Mucosa of stomach (tissue), 1 donor: ENCODE measurements around the gene NMT1.
A peak's percentile ranks its signal among the peaks of the same experiment; 100 is the strongest.

ENCODE experiments used
- H3K27me3 ChIP-seq: one replicate; pipeline ENCODE4 v1.7.0; 2013; ENCODE audit warnings: mild to moderate bottlenecking, low read length; ENCODE audit not compliant: control insufficient read depth, insufficient read depth
- H3K36me3 ChIP-seq: one replicate; pipeline ENCODE4 v1.7.0; 2013; ENCODE audit warnings: low read length; ENCODE audit not compliant: control insufficient read depth, insufficient read depth
- H3K4me1 ChIP-seq: one replicate; pipeline ENCODE4 v1.7.0; 2013; ENCODE audit warnings: mild to moderate bottlenecking, low read length; ENCODE audit not compliant: control insufficient read depth, insufficient read depth
- H3K4me3 ChIP-seq: one replicate; pipeline ENCODE4 v1.7.0; 2013; ENCODE audit warnings: low read length
- H3K9ac ChIP-seq: one replicate; pipeline ENCODE4 v1.7.0; 2013; ENCODE audit warnings: mild to moderate bottlenecking, low read length, moderate library complexity
- H3K9me3 ChIP-seq: one replicate; pipeline ENCODE4 v1.7.0; 2013; ENCODE audit warnings: mild to moderate bottlenecking, low read length, moderate library complexity; ENCODE audit not compliant: control insufficient read depth
- donor health status: Pancreatic carcinoma.

NMT1 gene

DNA sequence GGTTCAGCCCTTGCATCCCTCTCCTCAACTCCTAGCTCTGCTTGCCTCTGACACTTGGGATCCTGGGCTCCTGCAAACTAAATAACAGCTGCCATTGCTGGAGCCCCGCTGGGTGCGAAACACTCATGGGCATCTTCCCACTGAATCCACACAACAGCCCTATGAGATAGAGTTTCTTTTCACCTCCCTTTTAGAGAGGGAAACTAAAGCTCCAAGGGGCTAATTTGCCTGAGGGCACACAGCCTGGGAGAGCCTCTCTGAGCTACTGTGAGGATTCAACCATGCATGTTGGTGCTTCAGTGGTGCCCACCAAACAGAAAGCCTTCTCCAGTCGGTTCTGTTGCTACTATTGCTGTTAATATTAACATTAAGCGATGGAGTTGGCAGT is 78.4 kb downstream of the NMT1 start:
- Histone ChIP-seq H3K4me1 (peaks cover 31% of the 10 kb centered on the region), H3K9me3 (no peaks in the 10 kb centered on the region), H3K9ac (no peak overlapping the region)

DNA sequence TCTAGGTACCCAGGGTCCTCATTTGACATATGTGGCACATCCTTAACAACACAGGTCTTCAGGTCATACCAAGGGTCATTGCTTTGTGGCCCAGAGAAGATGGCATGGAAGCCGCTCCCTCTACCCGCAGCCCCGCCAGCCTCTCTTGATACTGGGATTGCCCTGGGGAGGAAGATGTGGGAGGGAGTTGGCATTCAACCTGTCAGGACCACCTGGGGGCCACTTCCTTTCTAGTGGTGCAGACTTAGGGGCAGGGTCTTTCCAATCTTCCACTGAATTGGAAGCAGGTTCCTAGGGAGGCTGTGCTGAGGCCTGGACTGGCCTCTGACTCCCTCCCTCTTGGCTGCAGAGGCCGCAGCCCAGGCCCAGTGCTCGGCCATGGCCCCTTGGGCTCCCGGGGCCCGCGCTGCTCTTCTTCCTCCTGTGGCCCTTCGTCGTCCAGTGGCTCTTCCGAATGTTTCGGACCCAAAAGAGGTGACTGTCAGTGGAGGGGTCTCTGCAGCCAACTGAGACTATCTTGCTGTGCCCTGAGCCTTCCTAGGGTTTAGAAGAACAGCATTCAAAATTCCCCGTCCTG is 82.1 kb downstream of the NMT1 start:
- Histone ChIP-seq H3K4me3 (no peak overlapping the region), H3K9ac (no peak overlapping the region), H3K4me1 (peaks cover 31% of the 10 kb centered on the region)

More for the DNA sequence above, 78.4 kb downstream of the NMT1 start:
- Histone ChIP-seq H3K27me3 (no peaks in the 10 kb centered on the region), H3K4me3 (no peak overlapping the region), H3K36me3 (no peaks in the 10 kb centered on the region)

DNA sequence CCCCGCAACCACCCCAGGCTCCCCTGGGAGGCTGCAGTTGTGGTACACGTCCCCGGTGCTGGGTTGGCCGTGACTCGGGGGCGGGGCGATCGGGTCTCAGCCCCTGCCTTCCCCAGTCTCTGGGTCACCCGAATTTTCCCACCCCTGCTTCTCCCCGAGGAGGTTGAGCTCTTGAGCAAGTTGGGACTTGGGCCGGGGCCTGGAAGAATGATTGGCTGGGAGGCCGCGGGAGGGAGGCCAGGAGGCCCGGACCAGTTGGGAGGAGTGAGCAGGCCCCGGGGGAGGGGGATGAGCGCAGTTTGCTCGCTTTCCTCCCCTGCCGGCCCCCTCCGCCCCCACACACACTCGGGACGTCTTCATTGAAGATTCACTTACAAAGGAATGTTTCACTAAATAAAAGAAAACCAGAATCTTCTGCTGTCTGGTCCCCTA is 82.7 kb downstream of the NMT1 start:
- no peaks in the 10 kb centered on the region for H3K36me3 ChIP-seq
- no peaks in the 10 kb centered on the region for H3K9me3 ChIP-seq
- peaks cover 29% of the 10 kb centered on the region for H3K4me1 ChIP-seq
- no peaks in the 10 kb centered on the region for H3K27me3 ChIP-seq
- H3K9ac ChIP-seq = peak overlapping the region; percentile 78
- peak overlapping the region; percentile 37 for H3K4me3 ChIP-seq

More for the DNA sequence above, 82.1 kb downstream of the NMT1 start:
- Histone ChIP-seq H3K27me3 (no peaks in the 10 kb centered on the region), H3K36me3 (no peaks in the 10 kb centered on the region), H3K9me3 (no peaks in the 10 kb centered on the region)

DNA sequence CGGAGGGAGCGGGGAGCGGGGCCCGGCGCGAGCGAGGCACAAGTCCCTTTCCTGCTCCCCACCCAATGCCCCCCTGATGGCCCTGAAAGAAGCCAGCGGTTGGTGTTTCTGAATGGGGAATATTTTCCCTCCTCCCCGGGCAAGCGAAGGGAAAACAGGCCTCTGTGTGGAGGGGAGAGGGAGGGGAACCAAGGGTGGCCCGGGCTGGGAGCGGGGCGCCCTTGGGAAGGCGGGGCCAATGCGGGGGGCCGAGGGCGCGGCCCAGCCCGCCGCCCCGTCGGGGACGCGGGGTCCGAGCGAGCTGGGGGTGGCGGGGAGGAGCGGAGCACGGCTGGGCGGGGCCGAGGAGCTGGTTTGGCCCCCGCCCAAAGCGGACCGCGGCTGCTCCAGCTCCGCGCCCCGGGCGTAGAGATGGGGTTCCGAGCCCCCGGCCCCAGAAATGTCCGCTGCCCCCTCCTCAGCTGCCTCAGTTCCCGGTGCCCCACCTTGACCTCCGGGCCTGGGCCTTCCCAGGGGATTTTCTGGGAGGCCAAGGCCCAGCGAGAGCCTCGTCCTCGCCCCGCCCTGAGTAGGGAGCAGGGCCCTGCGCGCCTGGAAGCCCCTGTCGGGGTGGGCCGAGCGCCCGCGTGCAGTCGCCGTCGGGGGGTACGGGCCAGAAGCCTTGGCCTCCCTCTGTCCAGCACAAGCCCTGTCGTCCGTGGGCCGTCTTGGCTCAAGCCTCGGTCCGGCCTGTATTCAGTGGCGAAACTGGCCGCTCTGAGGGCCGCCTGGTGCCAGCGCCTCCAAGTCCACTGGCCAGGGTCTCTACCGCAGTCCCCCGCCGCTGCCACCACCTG is 83.3 kb downstream of the NMT1 start:
- Histone ChIP-seq H3K9ac (peak overlapping the region; percentile 78), H3K9me3 (no peaks in the 10 kb centered on the region), H3K27me3 (no peaks in the 10 kb centered on the region), H3K4me3 (peak overlapping the region; percentile 37), H3K4me1 (peaks cover 29% of the 10 kb centered on the region), H3K36me3 (no peaks in the 10 kb centered on the region)

DNA sequence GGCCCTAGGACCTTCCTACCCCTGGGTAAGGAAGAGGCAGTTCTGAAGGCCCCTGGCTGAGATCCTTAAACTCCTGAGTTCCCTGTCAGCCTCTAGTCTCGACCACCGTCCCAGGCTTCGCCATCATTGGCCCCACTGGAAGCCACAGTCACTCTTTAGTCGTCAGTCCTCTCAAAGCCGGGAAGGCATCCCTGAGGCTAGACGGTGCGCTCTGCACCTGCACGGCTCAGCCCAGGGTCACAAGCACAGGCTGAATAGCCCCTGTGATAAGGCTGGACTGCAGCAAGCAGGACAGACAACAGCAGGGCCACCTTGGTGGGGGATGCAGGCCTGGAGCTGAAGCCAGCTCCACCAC is 83.9 kb downstream of the NMT1 start:
- no peaks in the 10 kb centered on the region for H3K9me3 ChIP-seq
- no peaks in the 10 kb centered on the region for H3K36me3 ChIP-seq
- H3K4me3 ChIP-seq = peak overlapping the region; percentile 4
- H3K4me1 ChIP-seq = peaks cover 29% of the 10 kb centered on the region
- peak overlapping the region; percentile 78 for H3K9ac ChIP-seq
- no peaks in the 10 kb centered on the region for H3K27me3 ChIP-seq

DNA sequence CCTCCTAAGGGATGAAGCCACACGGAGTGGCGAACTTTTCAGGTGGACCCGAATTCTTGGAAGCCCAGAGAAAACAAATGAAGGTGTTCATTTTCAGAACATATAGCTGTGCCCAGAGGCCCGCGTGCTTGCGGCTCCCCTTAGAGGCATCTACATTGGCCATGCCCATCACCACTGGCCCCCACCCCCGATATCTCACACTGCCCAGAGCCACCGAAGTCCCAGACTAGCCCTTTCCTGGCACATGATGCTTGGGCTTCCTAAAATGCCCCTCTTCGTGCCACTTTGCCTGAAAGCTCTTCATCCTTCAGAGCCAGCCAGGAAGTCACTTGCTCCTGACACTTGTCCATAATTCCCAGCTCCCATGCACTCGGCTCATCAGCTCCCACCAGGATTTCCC is 85.0 kb downstream of the NMT1 start:
- no peaks in the 10 kb centered on the region for H3K36me3 ChIP-seq
- H3K9me3 ChIP-seq = no peaks in the 10 kb centered on the region
- H3K4me3 ChIP-seq = no peak overlapping the region
- peaks cover 35% of the 10 kb centered on the region for H3K4me1 ChIP-seq
- no peak overlapping the region for H3K9ac ChIP-seq
- H3K27me3 ChIP-seq = no peaks in the 10 kb centered on the region

DNA sequence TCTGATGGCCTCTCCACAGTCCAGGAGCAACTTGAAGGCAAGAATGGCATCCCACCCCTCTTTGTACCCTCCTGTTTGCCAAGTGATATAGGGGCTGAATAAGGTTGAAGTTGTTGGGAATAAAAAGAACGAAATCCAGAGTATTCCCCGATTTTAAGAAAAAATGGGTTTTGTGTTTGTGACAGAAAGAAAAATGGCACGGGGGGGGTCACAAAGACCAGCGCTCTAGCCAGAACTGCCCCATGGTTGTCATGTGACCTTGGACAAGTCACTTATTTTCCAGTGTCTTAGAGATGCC is 85.4 kb downstream of the NMT1 start:
- no peaks in the 10 kb centered on the region for H3K9me3 ChIP-seq
- H3K27me3 ChIP-seq = no peaks in the 10 kb centered on the region
- peak overlapping the region; percentile 92 for H3K9ac ChIP-seq
- peaks cover 39% of the 10 kb centered on the region for H3K4me1 ChIP-seq
- no peak overlapping the region for H3K4me3 ChIP-seq
- no peaks in the 10 kb centered on the region for H3K36me3 ChIP-seq

DNA sequence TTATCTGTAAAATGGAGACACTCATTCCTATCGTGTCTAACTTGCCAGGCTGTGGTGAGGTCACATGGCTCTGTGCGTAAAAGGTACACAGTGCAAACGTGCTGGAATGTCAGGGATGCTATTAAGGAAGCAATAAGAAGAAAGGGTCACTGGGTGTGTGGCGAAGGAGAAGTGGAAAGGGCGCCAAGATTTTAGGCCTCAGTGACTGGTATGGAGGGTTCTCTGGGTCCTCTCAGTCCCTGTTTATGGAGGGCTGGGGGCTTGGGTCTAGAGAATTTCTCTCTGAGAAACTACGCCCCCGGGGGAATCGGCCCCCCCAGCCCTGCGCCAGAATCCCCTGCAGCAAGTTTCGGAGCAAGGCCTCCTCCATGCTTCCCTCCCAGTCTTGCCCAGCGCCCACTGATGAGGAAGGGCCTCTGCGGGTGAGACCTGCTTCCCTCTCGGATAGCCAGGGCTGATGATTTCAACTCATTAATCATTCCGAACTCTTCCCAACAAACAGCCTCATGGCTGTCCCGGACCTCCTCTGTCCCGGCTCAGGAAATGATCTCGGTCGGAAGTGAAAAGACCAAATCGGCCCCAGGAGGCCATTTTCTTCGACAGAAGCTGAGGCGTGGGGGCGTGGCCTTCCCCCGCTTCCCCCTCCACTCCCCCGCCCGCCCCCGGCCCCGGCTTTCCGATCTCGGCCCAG is 85.9 kb downstream of the NMT1 start:
- peak overlapping the region; percentile 95 for H3K4me3 ChIP-seq
- no peaks in the 10 kb centered on the region for H3K9me3 ChIP-seq
- no peaks in the 10 kb centered on the region for H3K27me3 ChIP-seq
- H3K4me1 ChIP-seq = peaks cover 42% of the 10 kb centered on the region
- H3K36me3 ChIP-seq = no peaks in the 10 kb centered on the region
- H3K9ac ChIP-seq = peak overlapping the region; percentile 92

DNA sequence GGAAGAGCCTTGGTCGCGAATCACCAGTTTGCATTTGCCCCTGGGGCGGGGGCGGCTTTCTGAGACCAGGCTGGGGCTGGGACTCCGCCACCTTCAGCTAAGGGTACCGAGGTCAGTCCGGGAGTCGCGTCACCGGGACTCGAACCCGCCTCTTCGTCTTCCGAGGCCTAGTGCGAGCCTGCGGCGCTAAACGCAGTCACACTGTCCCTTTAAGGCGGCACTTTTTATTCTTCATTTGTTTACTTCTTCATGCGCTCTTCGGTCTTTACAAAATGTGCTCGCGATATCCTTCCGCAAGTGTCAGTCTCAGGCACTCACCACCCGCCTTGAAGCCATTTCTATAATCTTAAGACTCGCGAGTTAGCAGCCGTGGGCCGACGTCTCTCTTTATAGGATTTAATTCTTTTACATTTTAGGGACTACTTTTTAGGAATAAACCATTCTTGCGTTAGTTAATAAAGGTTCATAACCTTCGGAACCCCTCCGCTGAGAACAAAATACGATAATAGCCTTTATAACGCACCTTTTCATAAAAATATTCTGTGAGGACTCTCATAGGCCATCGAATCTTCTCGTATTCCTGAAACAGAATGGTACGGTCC is 86.6 kb downstream of the NMT1 start:
- peaks cover 42% of the 10 kb centered on the region for H3K4me1 ChIP-seq

DNA sequence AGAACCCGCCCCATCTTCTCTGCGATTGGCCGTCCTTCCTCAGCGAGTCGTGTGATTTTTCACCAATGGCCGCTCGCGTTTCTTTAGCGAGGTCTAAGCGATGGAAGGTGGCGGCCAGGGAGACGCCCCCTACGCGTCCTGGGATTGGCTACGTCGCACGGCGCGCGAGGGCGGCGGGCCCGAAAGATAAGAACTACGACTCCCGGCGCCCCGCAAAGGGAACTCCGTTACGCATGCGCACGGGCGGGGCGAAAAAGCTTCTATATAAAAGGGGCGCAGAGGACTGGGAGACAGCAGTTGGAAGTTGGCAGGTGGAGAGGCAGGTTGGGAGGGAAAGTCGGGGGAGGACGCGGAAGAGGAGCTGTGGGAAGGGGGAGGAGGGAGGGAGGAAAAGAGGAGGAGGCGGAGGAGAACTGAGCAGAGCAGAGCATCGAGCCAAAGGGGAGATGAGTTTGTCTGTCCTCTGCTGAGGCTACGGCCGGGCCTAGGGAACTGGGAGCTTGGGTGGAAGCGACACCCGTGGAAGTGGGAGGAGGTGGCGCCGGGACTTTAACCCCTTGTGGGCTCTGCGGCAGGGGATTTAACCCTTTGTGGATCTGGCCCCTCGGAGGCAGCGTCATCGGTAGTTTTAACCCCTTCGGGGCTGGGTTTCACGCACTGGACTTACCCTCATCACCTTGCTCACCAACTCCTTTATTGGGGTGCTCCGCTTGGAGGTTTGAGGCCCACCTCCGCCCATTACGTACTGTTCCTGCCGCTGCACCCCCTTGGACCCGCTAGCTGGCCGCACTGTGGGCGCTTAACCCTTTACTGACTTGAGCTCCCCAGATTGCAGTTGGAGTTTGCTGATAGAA is 87.3 kb downstream of the NMT1 start, which contains the start of gene HEXIM1:
HEXIM1 (plus strand) TSS at position 293 of the 854 bp plus-strand sequence. CDS start 716 bp downstream, outside the sequence.
- Histone ChIP-seq H3K36me3 (no peaks in the 10 kb centered on the region), H3K9me3 (no peaks in the 10 kb centered on the region), H3K27me3 (no peaks in the 10 kb centered on the region), H3K4me3 (peak within 1 kb of the TSS; percentile 95), H3K9ac (peak within 1 kb of the TSS; percentile 93), H3K4me1 (peaks cover 39% of the 10 kb centered on the region)

More for the DNA sequence above, 86.6 kb downstream of the NMT1 start:
- H3K27me3 ChIP-seq = no peaks in the 10 kb centered on the region
- peak overlapping the region; percentile 95 for H3K4me3 ChIP-seq
- peak overlapping the region; percentile 92 for H3K9ac ChIP-seq
- no peaks in the 10 kb centered on the region for H3K9me3 ChIP-seq
- H3K36me3 ChIP-seq = no peaks in the 10 kb centered on the region

DNA sequence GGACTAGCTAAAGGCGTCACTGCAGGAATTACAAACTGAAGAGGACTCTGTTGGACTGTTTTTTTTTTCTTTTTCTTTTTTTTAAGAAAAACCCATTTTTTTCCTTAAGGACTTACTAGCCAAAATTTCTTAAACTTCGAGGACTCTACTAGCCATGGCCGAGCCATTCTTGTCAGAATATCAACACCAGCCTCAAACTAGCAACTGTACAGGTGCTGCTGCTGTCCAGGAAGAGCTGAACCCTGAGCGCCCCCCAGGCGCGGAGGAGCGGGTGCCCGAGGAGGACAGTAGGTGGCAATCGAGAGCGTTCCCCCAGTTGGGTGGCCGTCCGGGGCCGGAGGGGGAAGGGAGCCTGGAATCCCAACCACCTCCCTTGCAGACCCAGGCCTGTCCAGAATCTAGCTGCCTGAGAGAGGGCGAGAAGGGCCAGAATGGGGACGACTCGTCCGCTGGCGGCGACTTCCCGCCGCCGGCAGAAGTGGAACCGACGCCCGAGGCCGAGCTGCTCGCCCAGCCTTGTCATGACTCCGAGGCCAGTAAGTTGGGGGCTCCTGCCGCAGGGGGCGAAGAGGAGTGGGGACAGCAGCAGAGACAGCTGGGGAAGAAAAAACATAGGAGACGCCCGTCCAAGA is 88.0 kb downstream of the NMT1 start:
- Histone ChIP-seq H3K9me3 (no peaks in the 10 kb centered on the region), H3K4me3 (peak overlapping the region; percentile 93), H3K9ac (peak overlapping the region; percentile 93), H3K27me3 (no peaks in the 10 kb centered on the region), H3K36me3 (no peaks in the 10 kb centered on the region), H3K4me1 (peaks cover 35% of the 10 kb centered on the region)
